HEK293T (cell line): ENCODE results near the gene UBAC1.
A peak's percentile ranks its signal among the peaks of the same experiment; 100 is the strongest.

Experiments
- CTCF ChIA-PET: fragments of 350-600 bp; formaldehyde crosslinking; extraction: SDS; loops from one replicate; lab custom pipeline; 2021; ENCODE audit warnings: antibody characterized with exemption, inconsistent platforms; lab: Yijun Ruan, JAX
- POLR2A ChIA-PET: fragments of 350-600 bp; formaldehyde crosslinking; extraction: SDS; loops from one replicate; lab custom pipeline; 2020; ENCODE audit warnings: antibody characterized with exemption, inconsistent platforms; lab: Yijun Ruan, JAX
- DNase-seq: peaks from one replicate; pipeline ENCODE4 v3.0.0; 2012; ENCODE audit warnings: mixed read lengths; ENCODE audit errors: extremely low spot score
- ARNT ChIP-seq: fragments of 450-650 bp; IDR thresholded peaks from 2 replicates; pipeline ENCODE4 v1.6.1; 2017; ENCODE audit warnings: mild to moderate bottlenecking
- BHLHE40 ChIP-seq: fragments of 450-650 bp; IDR thresholded peaks from 2 replicates; pipeline ENCODE4 v1.6.1; 2016; ENCODE audit warnings: mild to moderate bottlenecking, moderate library complexity, borderline replicate concordance
- CTBP1 ChIP-seq: fragments of 450-650 bp; IDR thresholded peaks from 2 replicates; pipeline ENCODE4 v1.6.1; 2016; ENCODE audit warnings: borderline replicate concordance
- ELF4 ChIP-seq: fragments of 450-650 bp; IDR thresholded peaks from 2 replicates; pipeline ENCODE4 v1.6.1; 2017; ENCODE audit warnings: antibody characterized with exemption
- FOXA1 ChIP-seq: fragments of 450-650 bp; IDR thresholded peaks from 2 replicates; pipeline ENCODE4 v1.6.1; 2016; ENCODE audit warnings: mild to moderate bottlenecking
- FOXK2 ChIP-seq: fragments of 450-650 bp; IDR thresholded peaks from 2 replicates; pipeline ENCODE4 v1.6.1; 2016; ENCODE audit warnings: mild to moderate bottlenecking
- FOXM1 ChIP-seq: fragments of 450-650 bp; IDR thresholded peaks from 2 replicates; pipeline ENCODE4 v1.6.1; 2017; ENCODE audit warnings: mild to moderate bottlenecking, borderline replicate concordance
- HDGF ChIP-seq: fragments of 450-650 bp; IDR thresholded peaks from 2 replicates; pipeline ENCODE4 v1.6.1; 2017; ENCODE audit warnings: antibody characterized with exemption, borderline replicate concordance
- L3MBTL2 ChIP-seq: fragments of 450-650 bp; conservative IDR thresholded peaks from 2 replicates; pipeline ENCODE4 v1.6.1; 2016; ENCODE audit warnings: mild to moderate bottlenecking
- LEF1 ChIP-seq: fragments of 450-650 bp; IDR thresholded peaks from 2 replicates; pipeline ENCODE4 v1.6.1; 2017; ENCODE audit warnings: mild to moderate bottlenecking, borderline replicate concordance
- NFRKB ChIP-seq: fragments of 450-650 bp; IDR thresholded peaks from 2 replicates; pipeline ENCODE4 v1.6.1; 2016; ENCODE audit warnings: mild to moderate bottlenecking, moderate library complexity
- SP1 ChIP-seq: fragments of 450-650 bp; IDR thresholded peaks from 2 replicates; pipeline ENCODE4 v1.6.1; 2017
- SUZ12 ChIP-seq: fragments of 450-650 bp; IDR thresholded peaks from 2 replicates; pipeline ENCODE4 v1.6.1; 2016; ENCODE audit warnings: mild to moderate bottlenecking
- TARDBP ChIP-seq: fragments of 450-650 bp; IDR thresholded peaks from 2 replicates; pipeline ENCODE4 v1.6.1; 2016
- ZNF384 ChIP-seq: fragments of 450-650 bp; IDR thresholded peaks from 2 replicates; pipeline ENCODE4 v1.6.1; 2016
- TF ChIP-seq, protein P1 (sequence below): fragments of 450-650 bp; IDR thresholded peaks from 2 replicates; pipeline ENCODE4 v1.6.1; 2016

UBAC1 gene, protein sequence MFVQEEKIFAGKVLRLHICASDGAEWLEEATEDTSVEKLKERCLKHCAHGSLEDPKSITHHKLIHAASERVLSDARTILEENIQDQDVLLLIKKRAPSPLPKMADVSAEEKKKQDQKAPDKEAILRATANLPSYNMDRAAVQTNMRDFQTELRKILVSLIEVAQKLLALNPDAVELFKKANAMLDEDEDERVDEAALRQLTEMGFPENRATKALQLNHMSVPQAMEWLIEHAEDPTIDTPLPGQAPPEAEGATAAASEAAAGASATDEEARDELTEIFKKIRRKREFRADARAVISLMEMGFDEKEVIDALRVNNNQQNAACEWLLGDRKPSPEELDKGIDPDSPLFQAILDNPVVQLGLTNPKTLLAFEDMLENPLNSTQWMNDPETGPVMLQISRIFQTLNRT

DNA sequence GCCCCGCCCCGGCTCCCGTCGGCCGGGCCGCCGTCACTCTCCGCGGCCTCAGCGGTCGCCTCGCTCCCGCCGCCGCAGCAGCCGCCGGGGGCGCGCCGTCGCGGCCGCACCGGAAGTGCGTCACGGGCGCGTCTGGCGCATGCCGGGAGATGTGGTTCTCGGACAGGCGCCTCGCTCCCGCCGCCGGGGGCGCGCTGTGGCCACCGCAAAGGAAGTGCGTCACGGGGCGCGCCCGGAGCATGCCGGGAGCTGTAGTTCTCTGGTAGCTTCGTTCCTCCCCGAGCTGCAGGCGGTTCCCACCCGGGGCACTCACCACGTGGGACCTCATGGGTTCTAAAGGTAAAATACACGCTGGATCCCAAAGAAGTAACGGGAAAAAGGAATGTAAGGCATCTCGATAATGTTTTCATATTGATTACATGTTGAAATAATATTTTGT is at the start of gene UBAC1:
Gene UBAC1 (minus strand): TSS at position 97 of the 439 bp plus-strand sequence. CDS start 211 bp downstream, outside the sequence.
- ChIA-PET POLR2A (interaction anchor here (1.0 kb wide), 2 partner anchors 9 to 56 kb away, joined by 3 to 5 read pairs; no protein-coding TSS in a partner anchor), CTCF (interaction anchor here (0.6 kb wide), 1 partner anchor 180 kb away, joined by 3 read pairs; no protein-coding TSS in a partner anchor)
- peak; percentile 99 for DNase-seq
- peak; percentile 49; the same call in 1 of the 2 replicates for TF ChIP-seq ARNT
- TF ChIP-seq TARDBP: no peak
- peak; percentile 89 for TF ChIP-seq L3MBTL2

DNA sequence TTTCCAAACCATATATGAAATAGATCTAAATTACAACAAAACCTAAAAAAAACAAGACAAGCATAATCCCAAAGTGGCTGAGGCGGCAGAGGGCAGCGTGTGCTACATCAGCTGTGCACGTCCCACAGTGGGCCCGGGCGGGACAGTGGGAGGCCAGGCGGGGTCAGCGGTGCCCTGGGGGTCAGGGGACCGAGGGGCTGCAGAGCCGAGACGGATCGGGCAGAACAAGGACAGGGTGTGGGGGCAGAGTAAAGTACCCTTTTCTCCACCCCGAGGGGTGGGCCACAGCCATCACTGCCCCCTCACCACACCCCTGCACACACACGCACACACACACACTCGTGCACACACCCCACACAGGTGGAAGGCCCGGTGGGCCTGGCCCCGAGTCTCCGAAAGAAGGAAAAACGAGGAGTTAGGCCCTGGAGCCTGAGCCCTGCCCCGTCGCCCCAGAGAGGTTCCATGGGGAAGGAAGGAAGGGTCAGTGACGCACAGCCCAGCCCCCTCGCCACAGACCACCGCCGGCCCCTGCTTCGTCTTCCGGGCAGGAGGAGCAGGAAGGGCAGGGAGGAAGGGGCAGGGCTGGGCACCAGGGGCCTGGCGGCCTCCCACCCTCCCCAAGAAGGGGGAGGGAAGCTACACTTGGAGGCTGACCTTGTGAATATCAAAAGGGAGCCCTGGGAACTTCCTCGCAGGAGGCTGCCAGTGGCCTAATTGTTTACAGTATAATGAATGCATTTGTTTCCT is 49.6 kb upstream of the UBAC1 start:
- ChIA-PET POLR2A (no interaction called here), CTCF (no interaction called here)
- TF ChIP-seq ZNF384 (no peak), LEF1 (no peak), ARNT (no peak), FOXM1 (no peak), FOXA1 (no peak), NFRKB (no peak), ELF4 (no peak), BHLHE40 (no peak), CTBP1 (no peak), FOXK2 (no peak), TARDBP (no peak), L3MBTL2 (no peak), SP1 (no peak), HDGF (no peak), SUZ12 (no peak)
- TF ChIP-seq, protein P1, sequence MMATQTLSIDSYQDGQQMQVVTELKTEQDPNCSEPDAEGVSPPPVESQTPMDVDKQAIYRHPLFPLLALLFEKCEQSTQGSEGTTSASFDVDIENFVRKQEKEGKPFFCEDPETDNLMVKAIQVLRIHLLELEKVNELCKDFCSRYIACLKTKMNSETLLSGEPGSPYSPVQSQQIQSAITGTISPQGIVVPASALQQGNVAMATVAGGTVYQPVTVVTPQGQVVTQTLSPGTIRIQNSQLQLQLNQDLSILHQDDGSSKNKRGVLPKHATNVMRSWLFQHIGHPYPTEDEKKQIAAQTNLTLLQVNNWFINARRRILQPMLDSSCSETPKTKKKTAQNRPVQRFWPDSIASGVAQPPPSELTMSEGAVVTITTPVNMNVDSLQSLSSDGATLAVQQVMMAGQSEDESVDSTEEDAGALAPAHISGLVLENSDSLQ: no peak
- DNase-seq: no peak

DNA sequence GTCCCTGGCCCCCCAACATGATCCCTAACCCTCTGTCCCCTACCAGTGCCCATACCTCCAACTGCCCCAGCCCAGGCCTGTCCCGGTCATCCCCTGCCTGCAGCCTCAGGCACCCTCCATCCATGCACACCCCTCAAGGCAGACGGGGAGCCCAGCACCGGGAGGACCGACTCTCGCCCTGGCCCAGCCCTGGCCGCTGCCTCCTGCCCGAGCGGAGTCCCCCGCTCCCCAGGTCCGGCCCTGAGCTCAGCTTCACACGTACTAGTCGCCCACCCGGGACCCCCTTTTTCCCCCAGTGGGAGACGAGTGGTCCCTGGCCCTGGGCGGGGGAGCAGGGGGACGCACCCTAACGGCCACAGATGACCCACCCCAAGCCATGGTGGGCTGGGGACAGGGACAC is 49.0 kb upstream of the UBAC1 start:
- POLR2A ChIA-PET: no interaction called here
- DNase-seq: no peak
- CTCF ChIA-PET: no interaction called here

DNA sequence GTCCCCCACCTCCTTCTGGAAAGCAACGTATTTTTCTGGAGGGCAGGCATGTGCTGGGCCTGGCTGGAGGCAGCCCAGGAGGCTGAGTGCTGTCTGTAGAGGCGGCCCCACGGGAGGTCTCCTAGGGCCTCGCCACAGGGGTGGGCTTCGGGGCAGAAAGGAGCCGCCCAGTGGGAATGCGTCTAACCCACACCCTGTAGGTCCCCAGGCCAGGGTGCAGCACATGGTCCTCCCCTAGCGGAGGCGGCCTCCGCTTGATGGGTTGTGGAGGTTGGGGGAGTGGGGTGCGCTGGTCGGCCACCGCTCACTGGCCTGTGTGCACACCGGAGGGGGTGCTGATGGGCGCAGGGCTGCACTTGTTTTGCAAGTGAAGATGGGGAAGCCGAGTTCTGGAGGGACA is 48.3 kb upstream of the UBAC1 start:
- no peak for TF ChIP-seq FOXA1
- TF ChIP-seq NFRKB: no peak
- TF ChIP-seq, protein P1: no peak
- TF ChIP-seq ZNF384: no peak
- no peak for TF ChIP-seq SP1
- no peak for TF ChIP-seq FOXK2
- no peak for TF ChIP-seq LEF1
- TF ChIP-seq L3MBTL2: no peak
- no peak for TF ChIP-seq SUZ12
- no peak for TF ChIP-seq ELF4
- no peak for DNase-seq
- POLR2A ChIA-PET: no interaction called here
- CTCF ChIA-PET: no interaction called here

More for the DNA sequence above, 49.0 kb upstream of the UBAC1 start:
- TF ChIP-seq CTBP1 (no peak), FOXM1 (no peak), TARDBP (no peak), SUZ12 (no peak), FOXA1 (no peak), NFRKB (no peak), SP1 (no peak), BHLHE40 (no peak)

DNA sequence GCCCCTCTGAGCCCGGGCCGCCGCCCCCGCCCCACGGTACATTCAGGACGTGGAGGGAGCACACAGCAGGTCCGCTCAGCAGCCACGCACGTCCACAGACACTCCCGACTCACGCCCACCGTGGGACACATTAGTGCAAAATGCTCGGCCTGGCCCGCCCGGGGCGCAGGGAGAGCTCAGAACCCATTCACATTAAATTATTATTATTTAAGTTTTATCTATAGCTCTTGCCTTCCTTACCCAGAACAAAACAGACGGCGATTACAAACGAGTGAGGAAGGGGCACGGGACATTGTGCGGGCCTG is 47.5 kb upstream of the UBAC1 start:
- POLR2A ChIA-PET: no interaction called here
- CTCF ChIA-PET: no interaction called here
- TF ChIP-seq BHLHE40 (no peak), L3MBTL2 (no peak), FOXK2 (no peak), ELF4 (no peak), ARNT (no peak), CTBP1 (no peak), SP1 (no peak), SUZ12 (no peak), FOXA1 (no peak), TARDBP (no peak)
- DNase-seq: no peak

DNA sequence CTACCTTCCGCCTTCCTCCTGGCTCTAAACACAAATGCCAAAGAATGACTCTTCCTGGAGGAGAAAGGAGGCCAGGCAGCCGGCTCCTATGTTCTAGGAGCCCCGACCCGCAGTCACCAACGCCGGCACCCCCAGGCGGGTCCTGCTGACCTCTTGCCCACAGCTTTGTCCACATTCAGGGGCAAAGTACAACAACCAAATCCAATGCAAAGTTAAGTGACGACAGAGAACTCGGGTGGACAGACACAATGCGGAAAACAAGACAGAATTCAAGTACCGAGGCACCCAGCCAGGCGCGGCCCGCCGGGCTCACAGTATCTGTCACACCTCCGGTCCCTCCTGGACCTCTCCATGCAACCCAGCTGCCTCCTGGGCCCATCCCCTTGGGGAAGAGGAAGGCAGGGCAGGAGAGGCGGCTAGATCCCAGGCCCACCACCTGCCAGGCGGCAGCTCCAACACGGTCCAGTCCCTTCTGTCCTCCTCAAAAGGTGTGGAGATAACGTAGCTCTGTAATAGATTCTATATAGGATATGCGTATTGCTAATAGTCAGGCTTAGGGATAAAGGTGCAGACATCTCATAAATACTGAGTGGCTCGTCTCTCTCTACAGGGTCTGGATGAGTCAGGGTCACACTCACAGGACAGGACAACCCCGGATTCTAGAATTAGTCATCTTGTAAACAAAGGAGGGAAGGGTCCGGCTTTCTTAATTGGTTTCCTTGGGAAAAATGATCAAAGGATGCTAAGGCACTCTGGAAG is 46.9 kb upstream of the UBAC1 start:
- no peak for DNase-seq
- no peak for TF ChIP-seq BHLHE40
- no peak for TF ChIP-seq ARNT
- TF ChIP-seq ELF4: no peak
- ChIA-PET CTCF (no interaction called here), POLR2A (interaction anchor here (0.8 kb wide), 1 partner anchor 12 kb away, joined by 3 read pairs; no protein-coding TSS in a partner anchor)
